Colonic mucosa (tissue), 4 donors: Measurements from ENCODE around the gene PGBD4. TPM values are rescaled to one million over a fixed set of nuclear protein-coding genes. Genes with fewer than 3 reads are reported as not detected.

Source experiments
- DNase-seq: peaks from one replicate; pipeline ENCODE4 v3.0.0-alpha.2; 2020
- H3K27ac ChIP-seq: fragments of 200-600 bp; one replicate; pipeline ENCODE4 v1.8.0; 2021
- H3K27me3 ChIP-seq: fragments of 200-600 bp; one replicate; pipeline ENCODE4 v1.8.0; 2021
- H3K36me3 ChIP-seq: fragments of 200-600 bp; one replicate; pipeline ENCODE4 v1.8.0; 2021
- H3K4me1 ChIP-seq: fragments of 200-600 bp; one replicate; pipeline ENCODE4 v1.8.0; 2021; ENCODE audit warnings: mild to moderate bottlenecking
- H3K4me3 ChIP-seq: fragments of 200-600 bp; one replicate; pipeline ENCODE4 v1.8.0; 2021
- H3K9ac ChIP-seq, 2 donors: one replicate each; pipeline ENCODE4 v1.7.0; 2013; ENCODE audit warnings: control low read depth in 2 of 2, low read depth in 2 of 2, low read length in 2 of 2
- H3K9me3 ChIP-seq: fragments of 200-600 bp; one replicate; pipeline ENCODE4 v1.8.0; 2021
- CTCF ChIP-seq: fragments of 200-600 bp; IDR thresholded peaks from one replicate; pipeline ENCODE4 v1.8.0; 2022; ENCODE audit warnings: antibody characterized with exemption, mild to moderate bottlenecking
- intact Hi-C: fragments of 100-400 bp; cut with DNase I; formaldehyde crosslinking; loops from one replicate; pipeline ENCODE4 v1.14.1; 2022
- total RNA-seq, 2 donors: library from RNA; stranded (reverse); fragmentation: NEBNext Ultra II Directional in 1 of 2; extraction: Animal tissue kit (Norgen Biotek cat#: 25700) in 1 of 2; gene quantifications; one replicate each; pipeline ENCODE4 v1.2.1, GENCODE V29; 2021
- donor health status: healthy.
- donor health status: DM: no; HTN: no; CAD: no.
- donor health status: DM: no; HTN: no; CAD: no.

The PGBD4 gene
- total RNA-seq, 2 donors from 2014 or later = 0.69 to 1.3 TPM

GRCh38 chr15:34059946-34060345 is 41.9 kb upstream of the PGBD4 start:
- Histone ChIP-seq H3K27ac (no peak overlapping the region), H3K4me3 (no peak overlapping the region), H3K27me3 (no peaks in the 10 kb centered on the region), H3K4me1 (no peaks in the 10 kb centered on the region), H3K9me3 (no peaks in the 10 kb centered on the region), H3K9ac (no peak overlapping the region), H3K36me3 (no peaks in the 10 kb centered on the region)
- intact Hi-C loops = loop anchor here (10.0 kb wide), 1 partner anchor 525 kb away; the partner anchor contains the start of gene GOLGA8B
- no peak for DNase-seq
- no peak for TF ChIP-seq CTCF

- H3K4me3 ChIP-seq = no peak overlapping the region
- no peak for DNase-seq
- H3K27me3 ChIP-seq = no peaks in the 10 kb centered on the region
- H3K36me3 ChIP-seq = no peaks in the 10 kb centered on the region
- intact Hi-C loops = loop anchor here (10.0 kb wide), 1 partner anchor 520 kb away; the partner anchor contains the start of gene GOLGA8B
- no peak for TF ChIP-seq CTCF
- no peaks in the 10 kb centered on the region for H3K9me3 ChIP-seq
- no peaks in the 10 kb centered on the region for H3K4me1 ChIP-seq
- H3K9ac ChIP-seq = no peak overlapping the region
- H3K27ac ChIP-seq = no peak overlapping the region
Measured at GRCh38 chr15:34064438-34064837, 37.4 kb upstream of the PGBD4 start.

- Histone ChIP-seq H3K9me3 (no peaks in the 10 kb centered on the region), H3K27ac (no peak overlapping the region), H3K36me3 (no peaks in the 10 kb centered on the region), H3K4me3 (no peak overlapping the region), H3K9ac (no peak overlapping the region), H3K27me3 (no peaks in the 10 kb centered on the region), H3K4me1 (no peaks in the 10 kb centered on the region)
- intact Hi-C loops = loop anchor here (10.0 kb wide), 1 partner anchor 520 kb away; the partner anchor contains the start of gene GOLGA8B
- no peak for DNase-seq
- no peak for TF ChIP-seq CTCF
Measured at GRCh38 chr15:34065261-34065660, 36.6 kb upstream of the PGBD4 start.

DNA sequence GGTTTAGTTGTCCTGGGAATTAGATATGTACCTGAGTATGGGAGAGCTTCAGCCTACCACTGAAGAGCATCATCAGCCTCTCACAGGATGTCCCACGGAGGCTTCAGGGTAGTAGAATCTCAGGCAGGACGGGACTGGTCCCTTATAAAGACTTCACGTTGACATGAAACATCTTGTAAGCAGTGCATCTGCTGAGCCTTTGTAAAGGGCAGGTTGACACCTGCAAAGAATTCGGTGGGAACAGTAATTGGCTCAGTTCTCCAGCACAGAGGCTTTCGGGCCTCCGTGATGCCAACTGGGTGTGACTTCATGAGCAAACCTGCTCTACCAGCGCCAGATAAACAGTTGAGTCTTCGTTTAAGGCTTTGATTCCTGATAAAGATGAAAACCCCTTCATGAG is 35.9 kb upstream of the PGBD4 start:
- DNase-seq = no peak
- Histone ChIP-seq H3K4me3 (no peak overlapping the region), H3K4me1 (no peaks in the 10 kb centered on the region), H3K36me3 (no peaks in the 10 kb centered on the region), H3K9ac (no peak overlapping the region), H3K27me3 (no peaks in the 10 kb centered on the region), H3K9me3 (no peaks in the 10 kb centered on the region), H3K27ac (no peak overlapping the region)
- intact Hi-C loops = loop anchor here (10.0 kb wide), 1 partner anchor 519 kb away; the partner anchor contains the start of gene GOLGA8B
- TF ChIP-seq CTCF = no peak

DNA sequence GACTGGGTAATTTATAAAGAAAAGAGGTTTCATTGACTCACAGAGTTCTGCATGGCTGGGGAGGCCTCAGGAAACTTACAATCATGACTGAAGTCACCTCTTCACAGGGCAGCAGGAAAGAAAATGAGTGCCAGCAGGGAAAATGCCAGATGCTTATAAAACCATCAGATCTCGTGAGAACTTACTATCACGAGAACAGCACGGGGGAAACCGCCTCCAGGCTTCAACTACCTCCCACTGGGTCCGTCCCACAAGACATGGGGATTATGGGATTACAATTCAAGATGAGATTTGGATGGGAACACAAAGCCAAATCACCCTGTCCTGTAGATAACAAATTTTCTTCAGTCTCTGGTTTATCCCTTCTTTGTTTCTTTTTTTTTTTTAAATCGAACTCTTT is 31.9 kb upstream of the PGBD4 start:
- no peaks in the 10 kb centered on the region for H3K36me3 ChIP-seq
- no peak for TF ChIP-seq CTCF

More for the DNA sequence above, 31.9 kb upstream of the PGBD4 start:
- H3K27me3 ChIP-seq = no peaks in the 10 kb centered on the region
- H3K4me3 ChIP-seq = no peak overlapping the region
- no peak overlapping the region for H3K27ac ChIP-seq
- intact Hi-C loops = no loop called here
- H3K4me1 ChIP-seq = no peaks in the 10 kb centered on the region
- no peak for DNase-seq
- no peak overlapping the region for H3K9ac ChIP-seq
- no peaks in the 10 kb centered on the region for H3K9me3 ChIP-seq
